Breast epithelium (tissue), 4 donors: ENCODE measurements around the gene INMT. TPM values are rescaled to one million over a fixed set of nuclear protein-coding genes. Genes with fewer than 3 reads are reported as not detected.

ENCODE experiments used
- DNase-seq, 2 donors: peaks; one replicate each; pipeline ENCODE4 v3.0.0-alpha.2; 2019; ENCODE audit warnings: low spot score in 2 of 2
- H3K27ac ChIP-seq, 2 donors: fragments of 200-600 bp; sonication (generic) in 1 of 2; one replicate each; pipeline ENCODE4 v1.5.1; 2016 to 2019; ENCODE audit warnings: mild to moderate bottlenecking in 1 of 2
- H3K27me3 ChIP-seq, 2 donors: fragments of 200-600 bp; sonication (generic) in 1 of 2; one replicate each; pipeline versions ENCODE4 v1.5.1 to v1.6.0; 2017 to 2019; ENCODE audit warnings: control low read depth in 1 of 2, mild to moderate bottlenecking in 1 of 2
- H3K36me3 ChIP-seq: fragments of 200-600 bp; one replicate; pipeline ENCODE4 v1.5.1; 2019
- H3K4me1 ChIP-seq, 2 donors: fragments of 200-600 bp; sonication (generic); one replicate each; pipeline ENCODE4 v1.5.1; 2016 to 2019; ENCODE audit warnings: control low read depth in 1 of 2
- H3K4me3 ChIP-seq, 3 donors: fragments of 200-600 bp; sonication (generic); 1 replicate in 2 of 3; 2 replicates in 1 of 3; pipeline ENCODE4 v1.5.1; 2016 to 2019; ENCODE audit warnings: mild to moderate bottlenecking in 3 of 3, moderate library complexity in 2 of 3
- H3K9me3 ChIP-seq, 2 donors: fragments of 200-600 bp; sonication (generic) in 1 of 2; one replicate each; pipeline ENCODE4 v1.5.1; 2016 to 2019; ENCODE audit warnings: control low read depth in 1 of 2
- POLR2A ChIP-seq: fragments of 450-650 bp; IDR thresholded peaks from one replicate; pipeline ENCODE4 v1.6.1; 2016; ENCODE audit warnings: antibody characterized with exemption, mild to moderate bottlenecking, moderate library complexity
- POLR2AphosphoS5 ChIP-seq, 3 donors: sonication (generic); formaldehyde crosslinking; IDR thresholded peaks; one replicate each; pipeline ENCODE4 v1.6.1; 2017; ENCODE audit warnings: antibody characterized with exemption in 3 of 3
- intact Hi-C: fragments of 100-400 bp; cut with DNase I; formaldehyde crosslinking; loops from one replicate; pipeline ENCODE4 v1.15.1; 2023; ENCODE audit warnings: low total_unique reads
- total RNA-seq, 3 donors: library from RNA; depleted of rRNA; stranded (reverse); fragments of >200 nt; gene quantifications; one replicate each; pipeline ENCODE4 v1.1.0, GENCODE V29; 2016
- TF ChIP-seq, protein P1 (sequence below), 3 donors: fragments of 450-650 bp; IDR thresholded peaks; one replicate each; pipeline ENCODE4 v1.5.1; 2016 to 2017; ENCODE audit warnings: antibody characterized with exemption in 3 of 3, mild to moderate bottlenecking in 3 of 3, moderate library complexity in 3 of 3

The INMT gene
- total RNA-seq, 3 donors from 2014 or later = 7.8 to 66.7 (median 26.2) TPM

GRCh38 chr7:30775992-30776391, 24.1 kb downstream of the INMT start:
- TF ChIP-seq, protein P1, sequence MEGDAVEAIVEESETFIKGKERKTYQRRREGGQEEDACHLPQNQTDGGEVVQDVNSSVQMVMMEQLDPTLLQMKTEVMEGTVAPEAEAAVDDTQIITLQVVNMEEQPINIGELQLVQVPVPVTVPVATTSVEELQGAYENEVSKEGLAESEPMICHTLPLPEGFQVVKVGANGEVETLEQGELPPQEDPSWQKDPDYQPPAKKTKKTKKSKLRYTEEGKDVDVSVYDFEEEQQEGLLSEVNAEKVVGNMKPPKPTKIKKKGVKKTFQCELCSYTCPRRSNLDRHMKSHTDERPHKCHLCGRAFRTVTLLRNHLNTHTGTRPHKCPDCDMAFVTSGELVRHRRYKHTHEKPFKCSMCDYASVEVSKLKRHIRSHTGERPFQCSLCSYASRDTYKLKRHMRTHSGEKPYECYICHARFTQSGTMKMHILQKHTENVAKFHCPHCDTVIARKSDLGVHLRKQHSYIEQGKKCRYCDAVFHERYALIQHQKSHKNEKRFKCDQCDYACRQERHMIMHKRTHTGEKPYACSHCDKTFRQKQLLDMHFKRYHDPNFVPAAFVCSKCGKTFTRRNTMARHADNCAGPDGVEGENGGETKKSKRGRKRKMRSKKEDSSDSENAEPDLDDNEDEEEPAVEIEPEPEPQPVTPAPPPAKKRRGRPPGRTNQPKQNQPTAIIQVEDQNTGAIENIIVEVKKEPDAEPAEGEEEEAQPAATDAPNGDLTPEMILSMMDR (IDR thresholded peaks at IDR 0.05) = no peak
- TF ChIP-seq POLR2AphosphoS5 (IDR thresholded peaks at IDR 0.05) (no peak), POLR2A (no peak)
- H3K4me1 ChIP-seq = no peaks in the 10 kb centered on the region
- intact Hi-C loops = no loop called here

GRCh38 chr7:30776971-30777370, 25.0 kb downstream of the INMT start:
- H3K4me1 ChIP-seq = no peaks in the 10 kb centered on the region
- no peaks in the 10 kb centered on the region for H3K36me3 ChIP-seq
- intact Hi-C loops = no loop called here
- no peak overlapping the region for H3K27ac ChIP-seq
- H3K9me3 ChIP-seq = no peaks in the 10 kb centered on the region
- no peak overlapping the region for H3K4me3 ChIP-seq
- DNase-seq = no peak
- H3K27me3 ChIP-seq = no peaks in the 10 kb centered on the region
- no peak for TF ChIP-seq POLR2AphosphoS5 (IDR thresholded peaks at IDR 0.05)
- TF ChIP-seq, protein P1 (IDR thresholded peaks at IDR 0.05) = no peak
- no peak for TF ChIP-seq POLR2A

More at GRCh38 chr7:30775992-30776391, 24.1 kb downstream of the INMT start:
- Histone ChIP-seq H3K27ac (no peak overlapping the region), H3K4me3 (no peak overlapping the region), H3K9me3 (no peaks in the 10 kb centered on the region), H3K27me3 (no peaks in the 10 kb centered on the region), H3K36me3 (no peaks in the 10 kb centered on the region)
- DNase-seq = no peak

GRCh38 chr7:30778255-30779025, 26.5 kb downstream of the INMT start:
- TF ChIP-seq POLR2A = no peak
- TF ChIP-seq, protein P1 (IDR thresholded peaks at IDR 0.05) = no peak
- no peak for TF ChIP-seq POLR2AphosphoS5 (IDR thresholded peaks at IDR 0.05)
- no peaks in the 10 kb centered on the region for H3K27me3 ChIP-seq
- peak overlapping the region; percentile 48 to 77 for H3K27ac ChIP-seq
- no peak overlapping the region for H3K4me3 ChIP-seq
- DNase-seq = no peak
- intact Hi-C loops = no loop called here
- H3K36me3 ChIP-seq = no peaks in the 10 kb centered on the region
- no peaks in the 10 kb centered on the region for H3K9me3 ChIP-seq
- no peaks in the 10 kb centered on the region for H3K4me1 ChIP-seq

- no peaks in the 10 kb centered on the region for H3K4me1 ChIP-seq
- TF ChIP-seq, protein P1 (IDR thresholded peaks at IDR 0.05) = no peak
- TF ChIP-seq POLR2A = no peak
- TF ChIP-seq POLR2AphosphoS5 (IDR thresholded peaks at IDR 0.05) = no peak
- intact Hi-C loops = no loop called here
- H3K27me3 ChIP-seq = no peaks in the 10 kb centered on the region
- no peaks in the 10 kb centered on the region for H3K9me3 ChIP-seq
- no peak for DNase-seq
- H3K36me3 ChIP-seq = no peaks in the 10 kb centered on the region
- no peak overlapping the region for H3K4me3 ChIP-seq
- H3K27ac ChIP-seq = no peak overlapping the region
These were observed 27.6 kb downstream of the INMT start for GRCh38 chr7:30779574-30779973.

GRCh38 chr7:30780941-30781340, 29.0 kb downstream of the INMT start:
- intact Hi-C loops = no loop called here
- Histone ChIP-seq H3K4me1 (no peaks in the 10 kb centered on the region), H3K4me3 (no peak overlapping the region), H3K27ac (no peak overlapping the region), H3K36me3 (no peaks in the 10 kb centered on the region), H3K9me3 (no peaks in the 10 kb centered on the region), H3K27me3 (no peaks in the 10 kb centered on the region)
- TF ChIP-seq, protein P1 (IDR thresholded peaks at IDR 0.05) = no peak
- TF ChIP-seq POLR2AphosphoS5 (IDR thresholded peaks at IDR 0.05) (no peak), POLR2A (no peak)
- no peak for DNase-seq
